K562 (cell line): Measurements from ENCODE around the gene HSPA1B. TPM values are rescaled to one million over a fixed set of nuclear protein-coding genes. Genes with fewer than 3 reads are reported as not detected.

ENCODE experiments used
- BDP1 ChIP-seq: IDR thresholded peaks from 3 replicates; pipeline ENCODE4 v1.6.1; 2011; ENCODE audit not compliant: insufficient read length, insufficient read depth
- CAMTA2 ChIP-seq: fragments of 250-450 bp; sonication (Bioruptor Pico); conservative IDR thresholded peaks from 2 replicates; pipeline ENCODE4 v1.5.1; 2022
- ESRRA ChIP-seq: fragments of 450-650 bp; IDR thresholded peaks from 2 replicates; pipeline ENCODE4 v1.6.1; 2014; ENCODE audit warnings: low read depth, mild to moderate bottlenecking, moderate library complexity, borderline replicate concordance
- ETS2 ChIP-seq: IDR thresholded peaks from 2 replicates; pipeline ENCODE4 v1.6.1; 2016; ENCODE audit warnings: borderline replicate concordance, missing genetic modification characterization, mild to moderate bottlenecking, moderate library complexity, missing compliant biosample characterization; ENCODE audit not compliant: poor library complexity, severe bottlenecking
- FOXA3 ChIP-seq, 2 experiments: fragments of 450-650 bp in 1 of 2; sonication (generic) in 1 of 2; formaldehyde crosslinking; IDR thresholded peaks in 1 of 2; conservative IDR thresholded peaks in 1 of 2; 2 replicates each; pipeline versions ENCODE4 v1.4.0 to v1.8.0; 2020 to 2022; ENCODE audit warnings: mild to moderate bottlenecking in 2 of 2, missing genetic modification reagents in 1 of 2
- FOXK1 ChIP-seq: sonication (generic); formaldehyde crosslinking; IDR thresholded peaks from 2 replicates; pipeline ENCODE4 v1.8.0; 2022; ENCODE audit warnings: missing genetic modification reagents, mild to moderate bottlenecking, borderline replicate concordance
- HDAC3 ChIP-seq: fragments of 450-650 bp; IDR thresholded peaks from 2 replicates; pipeline ENCODE4 v1.6.1; 2018; ENCODE audit warnings: borderline replicate concordance, mild to moderate bottlenecking, moderate library complexity; ENCODE audit not compliant: partially characterized antibody
- HDAC8 ChIP-seq: fragments of 450-650 bp; IDR thresholded peaks from 2 replicates; pipeline ENCODE4 v1.6.1; 2016; ENCODE audit warnings: mild to moderate bottlenecking, missing genetic modification characterization, moderate library complexity, missing compliant biosample characterization
- HNRNPL ChIP-seq: fragments of 200-400 bp; formaldehyde crosslinking; IDR thresholded peaks from 2 replicates; pipeline ENCODE4 v1.6.1; 2017; ENCODE audit warnings: low read depth, mild to moderate bottlenecking, low read length
- HOXB6 ChIP-seq: fragments of 250-450 bp; sonication (Bioruptor Pico); IDR thresholded peaks from 2 replicates; pipeline ENCODE4 v1.5.1; 2022; ENCODE audit warnings: mild to moderate bottlenecking, borderline replicate concordance
- ILK ChIP-seq: fragments of 450-650 bp; IDR thresholded peaks from 2 replicates; pipeline ENCODE4 v1.6.1; 2016; ENCODE audit warnings: missing genetic modification characterization, low read depth, mild to moderate bottlenecking, missing compliant biosample characterization, moderate library complexity, borderline replicate concordance
- NFE2 ChIP-seq: IDR thresholded peaks from 2 replicates; pipeline ENCODE4 v1.6.1; 2014; ENCODE audit warnings: antibody characterized with exemption, low read depth
- NFRKB ChIP-seq: fragments of 450-650 bp; IDR thresholded peaks from 2 replicates; pipeline ENCODE4 v1.6.1; 2016; ENCODE audit warnings: low read depth
- PCBP1 ChIP-seq: fragments of 200-400 bp; formaldehyde crosslinking; IDR thresholded peaks from 2 replicates; pipeline ENCODE4 v1.6.1; 2018; ENCODE audit warnings: mild to moderate bottlenecking, low read depth, low read length; ENCODE audit not compliant: poor library complexity, severe bottlenecking
- SMARCA5 ChIP-seq: fragments of 450-650 bp; IDR thresholded peaks from 2 replicates; pipeline ENCODE4 v1.6.1; 2016
- SMARCC2 ChIP-seq: fragments of 450-650 bp; IDR thresholded peaks from 2 replicates; pipeline ENCODE4 v1.6.1; 2017; ENCODE audit warnings: antibody characterized with exemption, moderate library complexity, mild to moderate bottlenecking, low read depth
- SNRNP70 ChIP-seq: fragments of 200-400 bp; formaldehyde crosslinking; optimal IDR thresholded peaks from 2 replicates; pipeline ENCODE3; 2017; ENCODE audit warnings: low read depth, low read length
- SRSF7 ChIP-seq: fragments of 200-400 bp; formaldehyde crosslinking; optimal IDR thresholded peaks from 2 replicates; pipeline ENCODE3; 2017; ENCODE audit warnings: mild to moderate bottlenecking, low read depth, low read length
- TCFL5 ChIP-seq: fragments of 250-450 bp; sonication (Bioruptor Pico); conservative IDR thresholded peaks from 2 replicates; pipeline ENCODE4 v1.6.1; 2021; ENCODE audit warnings: mild to moderate bottlenecking, moderate library complexity, matching md5 sums
- XRCC5 ChIP-seq: fragments of 200-400 bp; formaldehyde crosslinking; IDR thresholded peaks from 2 replicates; pipeline ENCODE4 v1.6.1; 2017; ENCODE audit warnings: low read depth, mild to moderate bottlenecking, low read length
- ZBTB5 ChIP-seq: fragments of 450-650 bp; IDR thresholded peaks from 2 replicates; pipeline ENCODE4 v1.6.1; 2017; ENCODE audit warnings: antibody characterized with exemption
- ZNF134 ChIP-seq: fragments of 250-450 bp; sonication (Bioruptor Pico); conservative IDR thresholded peaks from 2 replicates; pipeline ENCODE4 v1.4.0; 2020
- ZNF408 ChIP-seq: fragments of 250-450 bp; sonication (Bioruptor Pico); IDR thresholded peaks from 2 replicates; pipeline ENCODE4 v1.4.0; 2020; ENCODE audit warnings: low read depth, mild to moderate bottlenecking, moderate library complexity
- ZNF41 ChIP-seq: fragments of 250-450 bp; sonication (Bioruptor Pico); conservative IDR thresholded peaks from 2 replicates; pipeline ENCODE4 v1.4.0; 2020; ENCODE audit warnings: mild to moderate bottlenecking
- ZNF57 ChIP-seq: fragments of 450-650 bp; formaldehyde crosslinking; IDR thresholded peaks from 2 replicates; pipeline ENCODE4 v1.4.0; 2020; ENCODE audit warnings: mild to moderate bottlenecking, moderate library complexity
- ZNF644 ChIP-seq: fragments of 200-800 bp; sonication (Bioruptor generic); IDR thresholded peaks from 2 replicates; pipeline ENCODE4 v1.6.1; 2016; ENCODE audit warnings: low read depth, missing genetic modification characterization, missing compliant biosample characterization
- ZNF75A ChIP-seq: fragments of 450-650 bp; formaldehyde crosslinking; IDR thresholded peaks from 2 replicates; pipeline ENCODE4 v1.4.0; 2020; ENCODE audit warnings: mild to moderate bottlenecking
- ZNF830 ChIP-seq: fragments of 250-450 bp; sonication (Bioruptor Pico); IDR thresholded peaks from 2 replicates; pipeline ENCODE4 v1.5.0; 2021; ENCODE audit warnings: mild to moderate bottlenecking
- polyA plus RNA-seq, 8 experiments: library from polyadenylated mRNA; depleted of rRNA in 4 of 8; stranded (reverse) in 5 of 8; unstranded in 3 of 8; fragments of >200 nt; fragmentation: Nextera tagmentation in 2 of 8; fragmentation: Illumina TruSeq in 1 of 8; extraction: Ambion mirVana in 2 of 8; extraction: Trizol in 1 of 8; gene quantifications; 2 replicates each; pipeline versions ENCODE4 v1.2.1 to v1.2.3, GENCODE V29; 2011 to 2014; ENCODE audit warnings: inconsistent platforms in 1 of 8, missing spikeins in 1 of 8
- total RNA-seq, 7 experiments: library from RNA; depleted of rRNA in 6 of 7; stranded (reverse); fragments of >200 nt in 6 of 7; fragmentation: Illumina TruSeq in 2 of 7; extraction: Trizol in 2 of 7; gene quantifications; 2 replicates each; pipeline versions ENCODE4 v1.2.1 to v1.2.3, GENCODE V29; 2011 to 2021; ENCODE audit warnings: low replicate concordance in 1 of 7
- TF ChIP-seq, protein P1 (sequence below): fragments of 250-450 bp; sonication (Bioruptor Pico); IDR thresholded peaks from 2 replicates; pipeline ENCODE4 v1.8.0; 2021; ENCODE audit warnings: borderline replicate concordance, mild to moderate bottlenecking, moderate library complexity; ENCODE audit not compliant: poor library complexity, severe bottlenecking

HSPA1B gene
- total and polyA plus RNA-seq, 9 of the 15 experiments (the other 6 are each of a cell fraction or from before 2014, with no cell fraction given): 0.27 to 227 (median 51.2) TPM

- TF ChIP-seq HNRNPL: no peak
- no peak for TF ChIP-seq ZNF134 (CRISPR knock-in tag)
- no peak for TF ChIP-seq HDAC3
- TF ChIP-seq ZNF41 (CRISPR knock-in tag): no peak
- no peak for TF ChIP-seq PCBP1
- TF ChIP-seq SMARCC2: no peak
- no peak for TF ChIP-seq ETS2
- no peak for TF ChIP-seq ZNF644 (tag)
- TF ChIP-seq FOXK1 (CRISPR knock-in tag): no peak
- TF ChIP-seq FOXA3 (CRISPR knock-in tag; conservative IDR thresholded peaks at IDR 0.05 in 1 of 2, IDR thresholded peaks at IDR 0.05 in 1 of 2): no peak
- no peak for TF ChIP-seq ZNF75A (CRISPR knock-in tag)
- no peak for TF ChIP-seq SRSF7
- TF ChIP-seq ESRRA: no peak; the same call in 1 of the 2 replicates
- no peak for TF ChIP-seq HDAC8
- TF ChIP-seq ZBTB5: no peak
- no peak for TF ChIP-seq ZNF830 (CRISPR knock-in tag)
- 0 out of 2 replicates have a peak, but pooled peaks have one; percentile 46 for TF ChIP-seq ZNF57 (CRISPR knock-in tag)
- no peak for TF ChIP-seq SNRNP70
- no peak for TF ChIP-seq NFRKB
- no peak for TF ChIP-seq NFE2
- TF ChIP-seq ZNF408 (CRISPR knock-in tag): no peak
- no peak for TF ChIP-seq CAMTA2 (CRISPR knock-in tag)
- TF ChIP-seq, protein P1, sequence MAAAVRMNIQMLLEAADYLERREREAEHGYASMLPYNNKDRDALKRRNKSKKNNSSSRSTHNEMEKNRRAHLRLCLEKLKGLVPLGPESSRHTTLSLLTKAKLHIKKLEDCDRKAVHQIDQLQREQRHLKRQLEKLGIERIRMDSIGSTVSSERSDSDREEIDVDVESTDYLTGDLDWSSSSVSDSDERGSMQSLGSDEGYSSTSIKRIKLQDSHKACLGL: no peak
- no peak for TF ChIP-seq SMARCA5
- TF ChIP-seq ILK (tag): no peak
- TF ChIP-seq BDP1: no peak
- no peak for TF ChIP-seq XRCC5
- TF ChIP-seq TCFL5 (CRISPR knock-in tag): no peak
- no peak for TF ChIP-seq HOXB6 (CRISPR knock-in tag)
Observed at GRCh38 chr6:31829633-31830283, 2.2 kb downstream of the HSPA1B start (continued).
